CD4-positive, alpha-beta memory T cell (primary cell): ENCODE results near the gene EFCAB3. TPM values are rescaled to one million over a fixed set of nuclear protein-coding genes. Genes with fewer than 3 reads are reported as not detected.
"Not testable (repeated sequence)": the region's sequence is repeated elsewhere in the genome, so short reads cannot be mapped to it uniquely, and the experiment has no call there.

Experiments
- CTCF ChIA-PET: fragments of 350-600 bp; sonication (Branson Sonifier 250); formaldehyde crosslinking; loops from one replicate; lab custom pipeline; 2021; ENCODE audit warnings: inconsistent platforms; ENCODE audit not compliant: partially characterized antibody; lab: Charles Lee
- POLR2A ChIA-PET: fragments of 350-600 bp; sonication (Branson Sonifier 250); formaldehyde crosslinking; loops from one replicate; lab custom pipeline; 2021; ENCODE audit not compliant: partially characterized antibody; lab: Charles Lee
- DNase-seq, 5 donors: peaks; one replicate each; pipeline versions ENCODE4 v3.0.0 to v3.0.0-alpha.2; 2020 to 2022; ENCODE audit warnings: mixed read lengths in 1 of 5
- H3K27ac ChIP-seq: one replicate; pipeline ENCODE4 v1.7.0; 2013; ENCODE audit warnings: low read depth, low read length
- H3K27me3 ChIP-seq: 2 replicates; pipeline ENCODE4 v1.7.0; 2013; ENCODE audit warnings: mild to moderate bottlenecking, low read length, moderate library complexity; ENCODE audit not compliant: insufficient read depth
- H3K36me3 ChIP-seq: 2 replicates; pipeline ENCODE4 v1.7.0; 2013; ENCODE audit warnings: mild to moderate bottlenecking, low read length, moderate library complexity; ENCODE audit not compliant: insufficient read depth
- H3K4me1 ChIP-seq: 2 replicates; pipeline ENCODE4 v1.7.0; 2013; ENCODE audit warnings: mild to moderate bottlenecking, low read length, moderate library complexity; ENCODE audit not compliant: insufficient read depth
- H3K4me3 ChIP-seq, 2 donors: one replicate each; pipeline ENCODE4 v1.7.0; 2013; ENCODE audit warnings: low read length in 2 of 2, mild to moderate bottlenecking in 1 of 2
- H3K9me3 ChIP-seq, 2 donors: one replicate each; pipeline ENCODE4 v1.7.0; 2013; ENCODE audit warnings: low read length in 2 of 2, control low read depth in 1 of 2; ENCODE audit not compliant: control insufficient read depth in 1 of 2
- H3K27ac Mint-ChIP-seq, 7 donors: one replicate each; pipeline ENCODE4 v1.8.0; 2020 to 2021; ENCODE audit warnings: mixed read lengths in 7 of 7, mild to moderate bottlenecking in 6 of 7, inconsistent platforms in 3 of 7, moderate library complexity in 3 of 7
- H3K27me3 Mint-ChIP-seq, 2 donors: one replicate each; pipeline ENCODE4 v1.8.0; 2020 to 2021; ENCODE audit warnings: mixed read lengths in 2 of 2
- H3K36me3 Mint-ChIP-seq, 2 donors: one replicate each; pipeline ENCODE4 v1.8.0; 2020 to 2021; ENCODE audit warnings: mixed read lengths in 2 of 2, inconsistent platforms in 1 of 2, mild to moderate bottlenecking in 1 of 2
- H3K4me1 Mint-ChIP-seq, 4 donors: one replicate each; pipeline ENCODE4 v1.8.0; 2020 to 2021; ENCODE audit warnings: mixed read lengths in 4 of 4, mild to moderate bottlenecking in 1 of 4
- H3K4me3 Mint-ChIP-seq, 8 donors: one replicate each; pipeline ENCODE4 v1.8.0; 2020 to 2021; ENCODE audit warnings: mixed read lengths in 8 of 8, mild to moderate bottlenecking in 7 of 8, moderate library complexity in 6 of 8, inconsistent platforms in 3 of 8
- H3K9me3 Mint-ChIP-seq, 8 donors: one replicate each; pipeline ENCODE4 v1.8.0; 2020 to 2021; ENCODE audit warnings: mixed read lengths in 8 of 8, mild to moderate bottlenecking in 5 of 8, inconsistent platforms in 3 of 8, moderate library complexity in 1 of 8
- intact Hi-C: fragments of 100-400 bp; cut with micrococcal nuclease; formaldehyde crosslinking; loops from one replicate; pipeline ENCODE4 v1.15.1; 2023
- polyA plus RNA-seq, 2 donors: library from polyadenylated mRNA; unstranded; fragments of 300-500 nt; fragmentation: Illumina TruSeq; gene quantifications; one replicate each; pipeline ENCODE4 v1.2.3, GENCODE V29; 2021
- total RNA-seq, 2 experiments: library from RNA; stranded (reverse); gene quantifications; one replicate each; pipeline ENCODE4 v1.2.3, GENCODE V29; 2021

The EFCAB3 gene
- total and polyA plus RNA-seq, 4 experiments from 2014 or later, result not detected

- H3K36me3 ChIP-seq, H3K36me3 Mint-ChIP-seq, POLR2A ChIA-PET, H3K4me3 ChIP-seq, H3K9me3 ChIP-seq, H3K27me3 Mint-ChIP-seq, H3K4me1 ChIP-seq, intact Hi-C loops, DNase-seq, H3K27ac Mint-ChIP-seq, H3K9me3 Mint-ChIP-seq, CTCF ChIA-PET, H3K27me3 ChIP-seq, H3K27ac ChIP-seq: not testable (repeated sequence)
- peak overlapping the region in 1 of 8 donors; percentile 31 for H3K4me3 Mint-ChIP-seq
- H3K4me1 Mint-ChIP-seq, result peaks cover 6 to 13% (median 8%) of the 10 kb centered on the region in 4 donors
Observed at GRCh38 chr17:62458483-62458882, 78.1 kb downstream of the EFCAB3 start.

- DNase-seq, POLR2A ChIA-PET, CTCF ChIA-PET, intact Hi-C loops, H3K9me3 ChIP-seq, H3K36me3 ChIP-seq, H3K27me3 Mint-ChIP-seq, H3K9me3 Mint-ChIP-seq, H3K4me3 ChIP-seq, H3K27me3 ChIP-seq, H3K4me3 Mint-ChIP-seq, H3K27ac ChIP-seq, H3K36me3 Mint-ChIP-seq, H3K4me1 Mint-ChIP-seq, H3K4me1 ChIP-seq: not testable (repeated sequence)
- peak overlapping the region in 1 of 7 donors; percentile 36 for H3K27ac Mint-ChIP-seq
Observed at GRCh38 chr17:62464422-62464821, 84.1 kb downstream of the EFCAB3 start.

- H3K4me1 ChIP-seq, H3K4me3 Mint-ChIP-seq, intact Hi-C loops, H3K36me3 ChIP-seq, H3K27me3 Mint-ChIP-seq, H3K9me3 ChIP-seq, H3K27ac ChIP-seq, H3K4me1 Mint-ChIP-seq, H3K27ac Mint-ChIP-seq, POLR2A ChIA-PET, H3K27me3 ChIP-seq, DNase-seq, H3K36me3 Mint-ChIP-seq, CTCF ChIA-PET, H3K4me3 ChIP-seq, H3K9me3 Mint-ChIP-seq: not testable (repeated sequence)
Observed at GRCh38 chr17:62465271-62465670, 84.9 kb downstream of the EFCAB3 start.

Other genes with a start within 250 kb of the EFCAB3 start
- gene METTL2A, start 43.3 kb downstream of the EFCAB3 start, total RNA-seq, result 10 to 100 TPM; 16.4 to 16.6 TPM
- gene METTL2A, start 43.3 kb downstream of the EFCAB3 start, polyA plus RNA-seq, result 10 to 100 TPM in 1 of 2 donors, 1 to 10 TPM in 1; 8.9 to 19.1 TPM
- 10 to 100 TPM; 64.3 to 67.7 TPM for gene TLK2, start 98.3 kb downstream of the EFCAB3 start, total RNA-seq
- 10 to 100 TPM in 1 of 2 donors, 1 to 10 TPM in 1; 2.4 to 15.9 TPM for gene TLK2, start 98.3 kb downstream of the EFCAB3 start, polyA plus RNA-seq
- 1 to 10 TPM; 6.7 to 8.7 TPM for gene MRC2, start 247.1 kb downstream of the EFCAB3 start, total RNA-seq
- under 1 TPM in 1 of 2 donors, not detected in 1; 0.71 TPM for gene MRC2, start 247.1 kb downstream of the EFCAB3 start, polyA plus RNA-seq